ENCODE data around the gene PRR11. TPM values are rescaled to one million over a fixed set of nuclear protein-coding genes. Genes with fewer than 3 reads are reported as not detected.
A peak's percentile ranks its signal among the peaks of the same experiment; 100 is the strongest.

Gene PRR11
- total and polyA plus RNA-seq, 2 donors (not counting 1 experiment from before 2014, with no cell fraction given), result 6.1 to 18.9 TPM

DNA sequence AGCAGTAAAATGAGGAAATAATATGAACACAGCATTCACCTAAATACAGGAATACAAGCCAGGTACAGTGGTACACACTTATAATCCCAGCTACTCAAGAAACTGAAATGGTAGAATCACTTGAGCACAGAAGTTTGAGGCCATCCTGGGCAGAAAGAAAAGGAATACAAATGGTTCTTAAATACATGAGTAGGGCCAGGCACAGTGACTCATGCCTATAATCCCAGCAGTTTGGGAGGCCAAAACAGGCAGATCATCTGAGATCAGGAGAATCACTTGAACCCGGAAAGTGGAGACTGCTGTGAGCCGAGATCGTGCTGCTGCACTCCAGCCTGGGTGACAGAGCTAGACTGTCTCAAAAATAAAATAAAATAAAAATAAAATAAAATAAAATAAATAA lies 31.3 kb downstream of the PRR11 start:
- Histone ChIP-seq H3K9me3 (ENCODE audit: control insufficient read depth, insufficient read depth, low read depth, low read length) (no peaks in the 10 kb centered on the region), H3K4me3 (replicated peaks in 1 of 4; ENCODE audit: control extremely low read depth in 1 of 4, insufficient read depth in 1 of 4, low read depth in 3 of 4, low read length in 4 of 4) (no peak overlapping the region), H3K9ac (ENCODE audit: insufficient read depth, low read length) (no peak overlapping the region), H3K36me3 (ENCODE audit: control insufficient read depth, insufficient read depth, low read length) (no peaks in the 10 kb centered on the region), H3K4me2 (ENCODE audit: extremely low read depth, insufficient read depth, low read length) (no peak overlapping the region), H3K27ac (ENCODE audit: insufficient read depth, low read length) (no peak overlapping the region), H2AFZ (ENCODE audit: low read length) (no peak overlapping the region), H3K79me2 (ENCODE audit: control insufficient read depth, insufficient read depth, low read length) (no peaks in the 10 kb centered on the region), H3K4me1 (ENCODE audit: control insufficient read depth, extremely low read depth, insufficient read depth, low read length) (no peaks in the 10 kb centered on the region), H3K27me3 (ENCODE audit: control insufficient read depth, insufficient read depth, low read length) (no peaks in the 10 kb centered on the region), H4K20me1 (ENCODE audit: control insufficient read depth, extremely low read depth, insufficient read depth, low read length) (no peaks in the 10 kb centered on the region)
- peak in 1 of 2 donors; percentile 4 for DNase-seq (ENCODE audit: low read depth in 2 of 2)
- TF ChIP-seq, protein P1, sequence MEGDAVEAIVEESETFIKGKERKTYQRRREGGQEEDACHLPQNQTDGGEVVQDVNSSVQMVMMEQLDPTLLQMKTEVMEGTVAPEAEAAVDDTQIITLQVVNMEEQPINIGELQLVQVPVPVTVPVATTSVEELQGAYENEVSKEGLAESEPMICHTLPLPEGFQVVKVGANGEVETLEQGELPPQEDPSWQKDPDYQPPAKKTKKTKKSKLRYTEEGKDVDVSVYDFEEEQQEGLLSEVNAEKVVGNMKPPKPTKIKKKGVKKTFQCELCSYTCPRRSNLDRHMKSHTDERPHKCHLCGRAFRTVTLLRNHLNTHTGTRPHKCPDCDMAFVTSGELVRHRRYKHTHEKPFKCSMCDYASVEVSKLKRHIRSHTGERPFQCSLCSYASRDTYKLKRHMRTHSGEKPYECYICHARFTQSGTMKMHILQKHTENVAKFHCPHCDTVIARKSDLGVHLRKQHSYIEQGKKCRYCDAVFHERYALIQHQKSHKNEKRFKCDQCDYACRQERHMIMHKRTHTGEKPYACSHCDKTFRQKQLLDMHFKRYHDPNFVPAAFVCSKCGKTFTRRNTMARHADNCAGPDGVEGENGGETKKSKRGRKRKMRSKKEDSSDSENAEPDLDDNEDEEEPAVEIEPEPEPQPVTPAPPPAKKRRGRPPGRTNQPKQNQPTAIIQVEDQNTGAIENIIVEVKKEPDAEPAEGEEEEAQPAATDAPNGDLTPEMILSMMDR (conservative IDR thresholded peaks at IDR 0.05 in 1 of 2, IDR thresholded peaks at IDR 0.05 in 1 of 2; ENCODE audit: low read depth in 1 of 2, low read length in 2 of 2), result no peak
- no peak for TF ChIP-seq EZH2 (IDR thresholded peaks at IDR 0.05; ENCODE audit: low read length, missing control alignments)

DNA sequence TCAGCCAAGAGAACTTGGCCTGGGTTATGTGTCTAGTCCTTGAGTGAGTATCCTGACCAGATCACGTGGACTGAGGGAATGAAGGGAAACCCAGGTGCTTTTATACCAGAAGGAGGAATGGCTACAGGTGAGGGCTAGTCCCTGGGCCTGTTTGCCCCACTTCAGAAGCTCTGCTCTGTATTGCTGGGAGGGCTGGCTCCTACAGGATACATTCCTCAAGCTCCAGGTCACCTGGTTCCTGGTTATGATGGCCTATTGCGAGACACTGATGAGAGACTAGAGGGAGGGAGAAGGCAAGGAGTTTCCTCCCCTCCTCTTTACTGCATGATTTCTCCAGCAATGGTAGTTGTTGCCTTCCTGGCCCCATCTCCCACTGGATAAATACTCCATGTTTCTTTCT lies 35.3 kb downstream of the PRR11 start:
- no peaks in the 10 kb centered on the region for H4K20me1 ChIP-seq (ENCODE audit: control insufficient read depth, extremely low read depth, insufficient read depth, low read length)
- no peak overlapping the region for H2AFZ ChIP-seq (ENCODE audit: low read length)
- H3K4me2 ChIP-seq (ENCODE audit: extremely low read depth, insufficient read depth, low read length), result no peak overlapping the region
- H3K36me3 ChIP-seq (ENCODE audit: control insufficient read depth, insufficient read depth, low read length), result no peaks in the 10 kb centered on the region
- no peaks in the 10 kb centered on the region for H3K9me3 ChIP-seq (ENCODE audit: control insufficient read depth, insufficient read depth, low read depth, low read length)
- no peak for TF ChIP-seq EZH2 (IDR thresholded peaks at IDR 0.05; ENCODE audit: low read length, missing control alignments)
- TF ChIP-seq, protein P1 (conservative IDR thresholded peaks at IDR 0.05 in 1 of 2, IDR thresholded peaks at IDR 0.05 in 1 of 2; ENCODE audit: low read depth in 1 of 2, low read length in 2 of 2), result no peak
- H3K4me1 ChIP-seq (ENCODE audit: control insufficient read depth, extremely low read depth, insufficient read depth, low read length), result no peaks in the 10 kb centered on the region
- H3K9ac ChIP-seq (ENCODE audit: insufficient read depth, low read length), result no peak overlapping the region
- no peak overlapping the region for H3K27ac ChIP-seq (ENCODE audit: insufficient read depth, low read length)
- no peaks in the 10 kb centered on the region for H3K79me2 ChIP-seq (ENCODE audit: control insufficient read depth, insufficient read depth, low read length)
- no peak for DNase-seq (ENCODE audit: low read depth in 2 of 2)
- no peaks in the 10 kb centered on the region for H3K27me3 ChIP-seq (ENCODE audit: control insufficient read depth, insufficient read depth, low read length)
- H3K4me3 ChIP-seq (replicated peaks in 1 of 4; ENCODE audit: control extremely low read depth in 1 of 4, insufficient read depth in 1 of 4, low read depth in 3 of 4, low read length in 4 of 4), result no peak overlapping the region

- no peaks in the 10 kb centered on the region for H3K79me2 ChIP-seq (ENCODE audit: control insufficient read depth, insufficient read depth, low read length)
- H3K9ac ChIP-seq (ENCODE audit: insufficient read depth, low read length), result no peak overlapping the region
- no peaks in the 10 kb centered on the region for H3K4me1 ChIP-seq (ENCODE audit: control insufficient read depth, extremely low read depth, insufficient read depth, low read length)
- DNase-seq (ENCODE audit: low read depth in 2 of 2), result no peak
- TF ChIP-seq, protein P1 (conservative IDR thresholded peaks at IDR 0.05 in 1 of 2, IDR thresholded peaks at IDR 0.05 in 1 of 2; ENCODE audit: low read depth in 1 of 2, low read length in 2 of 2), result no peak
- TF ChIP-seq EZH2 (IDR thresholded peaks at IDR 0.05; ENCODE audit: low read length, missing control alignments), result no peak
- H3K9me3 ChIP-seq (ENCODE audit: control insufficient read depth, insufficient read depth, low read depth, low read length), result no peaks in the 10 kb centered on the region
- no peak overlapping the region for H2AFZ ChIP-seq (ENCODE audit: low read length)
- no peaks in the 10 kb centered on the region for H3K36me3 ChIP-seq (ENCODE audit: control insufficient read depth, insufficient read depth, low read length)
- H3K4me2 ChIP-seq (ENCODE audit: extremely low read depth, insufficient read depth, low read length), result no peak overlapping the region
- H3K4me3 ChIP-seq (replicated peaks in 1 of 4; ENCODE audit: control extremely low read depth in 1 of 4, insufficient read depth in 1 of 4, low read depth in 3 of 4, low read length in 4 of 4), result no peak overlapping the region
- H3K27ac ChIP-seq (ENCODE audit: insufficient read depth, low read length), result no peak overlapping the region
- no peaks in the 10 kb centered on the region for H4K20me1 ChIP-seq (ENCODE audit: control insufficient read depth, extremely low read depth, insufficient read depth, low read length)
- H3K27me3 ChIP-seq (ENCODE audit: control insufficient read depth, insufficient read depth, low read length), result no peaks in the 10 kb centered on the region
Measured at GRCh38 chr17:59193336-59193862, 37.9 kb downstream of the PRR11 start.

Measured in fibroblast of lung (primary cell).